Measurements from ENCODE around the gene ALPG. TPM values are rescaled to one million over a fixed set of nuclear protein-coding genes. Genes with fewer than 3 reads are reported as not detected.
"Not testable (repeated sequence)": the region's sequence is repeated elsewhere in the genome, so short reads cannot be mapped to it uniquely, and the experiment has no call there.

ALPG gene
- total RNA-seq = not detected in 2 replicates

GRCh38 chr2:232406556-232407310 is at the start of gene ALPG:
Gene ALPG (plus strand): TSS chr2:232406844. CDS start chr2:232406895, 51 bp downstream.
- DNase-seq (ENCODE audit: low read depth, low spot score) = no peak

- no peak for DNase-seq (ENCODE audit: low read depth, low spot score)
Measured at GRCh38 chr2:232361646-232362045, 45.0 kb upstream of the ALPG start.

GRCh38 chr2:232362174-232362900 is 44.3 kb upstream of the ALPG start:
- no peak for DNase-seq (ENCODE audit: low read depth, low spot score)

GRCh38 chr2:232363064-232363783 is 43.4 kb upstream of the ALPG start:
- not testable (repeated sequence) for DNase-seq (ENCODE audit: low read depth, low spot score)

GRCh38 chr2:232363784-232364615 is 42.6 kb upstream of the ALPG start:
- no peak for DNase-seq (ENCODE audit: low read depth, low spot score)

- DNase-seq (ENCODE audit: low read depth, low spot score) = not testable (repeated sequence)
Measured at GRCh38 chr2:232364806-232365594, 41.6 kb upstream of the ALPG start.

GRCh38 chr2:232365621-232366321 is 40.9 kb upstream of the ALPG start:
- DNase-seq (ENCODE audit: low read depth, low spot score) = no peak

GRCh38 chr2:232366461-232366860 is 40.2 kb upstream of the ALPG start:
- not testable (repeated sequence) for DNase-seq (ENCODE audit: low read depth, low spot score)

GRCh38 chr2:232367016-232367415 is 39.6 kb upstream of the ALPG start:
- no peak for DNase-seq (ENCODE audit: low read depth, low spot score)

GRCh38 chr2:232367591-232368233 is 38.9 kb upstream of the ALPG start:
- no peak for DNase-seq (ENCODE audit: low read depth, low spot score)

- no peak for DNase-seq (ENCODE audit: low read depth, low spot score)
Measured at GRCh38 chr2:232368311-232368731, 38.3 kb upstream of the ALPG start.

- DNase-seq (ENCODE audit: low read depth, low spot score) = no peak
Measured at GRCh38 chr2:232369126-232369951, 37.3 kb upstream of the ALPG start.

- not testable (repeated sequence) for DNase-seq (ENCODE audit: low read depth, low spot score)
Measured at GRCh38 chr2:232370007-232370406, 36.6 kb upstream of the ALPG start.

GRCh38 chr2:232372231-232373208 is 34.1 kb upstream of the ALPG start:
- no peak for DNase-seq (ENCODE audit: low read depth, low spot score)

- DNase-seq (ENCODE audit: low read depth, low spot score) = no peak
Measured at GRCh38 chr2:232374356-232374755, 32.3 kb upstream of the ALPG start.

GRCh38 chr2:232375164-232375563 is 31.5 kb upstream of the ALPG start:
- no peak for DNase-seq (ENCODE audit: low read depth, low spot score)

GRCh38 chr2:232376260-232376659 is 30.4 kb upstream of the ALPG start:
- no peak for DNase-seq (ENCODE audit: low read depth, low spot score)

Measured in pulmonary artery endothelial cell (primary cell).